ENCODE data around the gene LRRN3. TPM values are rescaled to one million over a fixed set of nuclear protein-coding genes. Genes with fewer than 3 reads are reported as not detected.
A peak's percentile ranks its signal among the peaks of the same experiment; 100 is the strongest.

Gene LRRN3
- total and polyA plus RNA-seq, 2 donors (not counting 1 experiment from before 2014, with no cell fraction given) = 1.8 to 3.9 TPM

- Histone ChIP-seq H3K36me3 (ENCODE audit: control insufficient read depth, insufficient read depth, low read length) (no peaks in the 10 kb centered on the region), H3K4me1 (ENCODE audit: control insufficient read depth, extremely low read depth, insufficient read depth, low read length) (no peaks in the 10 kb centered on the region)
Observed at GRCh38 chr7:111049971-111050680, 40.8 kb upstream of the LRRN3 start.

DNA sequence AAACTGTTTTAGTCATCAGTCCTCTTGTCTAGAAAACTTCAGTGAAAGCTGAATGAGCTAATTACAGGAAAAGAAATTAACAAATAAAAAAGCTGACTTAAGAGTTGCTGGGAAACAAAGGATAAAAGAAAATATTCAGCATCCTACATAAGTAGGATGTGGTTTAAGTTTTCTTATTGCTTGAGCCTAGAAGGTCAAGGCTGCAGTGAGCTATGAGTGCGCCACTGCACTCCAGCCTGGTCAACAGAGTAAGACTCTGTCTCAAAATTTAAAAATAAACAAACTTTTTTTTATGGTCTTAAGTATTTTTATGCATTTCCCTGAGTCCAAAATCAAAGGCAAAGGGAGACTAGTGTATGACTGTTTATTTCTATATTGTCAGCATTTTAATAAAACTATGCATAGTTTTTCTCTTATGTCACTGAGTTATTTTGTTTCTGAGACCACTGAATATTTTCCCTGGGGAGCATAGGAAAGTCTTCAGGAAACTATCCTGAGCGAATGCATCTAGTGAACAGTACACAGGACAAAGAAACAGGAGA, 40.0 kb upstream of the LRRN3 start:
- no peaks in the 10 kb centered on the region for H3K9me3 ChIP-seq (ENCODE audit: control insufficient read depth, insufficient read depth, low read depth, low read length)
- no peak for TF ChIP-seq EZH2 (IDR thresholded peaks at IDR 0.05; ENCODE audit: low read length, missing control alignments)
- TF ChIP-seq, protein P1, sequence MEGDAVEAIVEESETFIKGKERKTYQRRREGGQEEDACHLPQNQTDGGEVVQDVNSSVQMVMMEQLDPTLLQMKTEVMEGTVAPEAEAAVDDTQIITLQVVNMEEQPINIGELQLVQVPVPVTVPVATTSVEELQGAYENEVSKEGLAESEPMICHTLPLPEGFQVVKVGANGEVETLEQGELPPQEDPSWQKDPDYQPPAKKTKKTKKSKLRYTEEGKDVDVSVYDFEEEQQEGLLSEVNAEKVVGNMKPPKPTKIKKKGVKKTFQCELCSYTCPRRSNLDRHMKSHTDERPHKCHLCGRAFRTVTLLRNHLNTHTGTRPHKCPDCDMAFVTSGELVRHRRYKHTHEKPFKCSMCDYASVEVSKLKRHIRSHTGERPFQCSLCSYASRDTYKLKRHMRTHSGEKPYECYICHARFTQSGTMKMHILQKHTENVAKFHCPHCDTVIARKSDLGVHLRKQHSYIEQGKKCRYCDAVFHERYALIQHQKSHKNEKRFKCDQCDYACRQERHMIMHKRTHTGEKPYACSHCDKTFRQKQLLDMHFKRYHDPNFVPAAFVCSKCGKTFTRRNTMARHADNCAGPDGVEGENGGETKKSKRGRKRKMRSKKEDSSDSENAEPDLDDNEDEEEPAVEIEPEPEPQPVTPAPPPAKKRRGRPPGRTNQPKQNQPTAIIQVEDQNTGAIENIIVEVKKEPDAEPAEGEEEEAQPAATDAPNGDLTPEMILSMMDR (conservative IDR thresholded peaks at IDR 0.05 in 1 of 2, IDR thresholded peaks at IDR 0.05 in 1 of 2; ENCODE audit: low read depth in 1 of 2, low read length in 2 of 2) = no peak

More at GRCh38 chr7:111049971-111050680, 40.8 kb upstream of the LRRN3 start:
- Histone ChIP-seq H3K9me3 (ENCODE audit: control insufficient read depth, insufficient read depth, low read depth, low read length) (no peaks in the 10 kb centered on the region), H3K9ac (ENCODE audit: insufficient read depth, low read length) (no peak overlapping the region), H2AFZ (ENCODE audit: low read length) (no peak overlapping the region), H3K4me3 (replicated peaks in 1 of 4; ENCODE audit: control extremely low read depth in 1 of 4, insufficient read depth in 1 of 4, low read depth in 3 of 4, low read length in 4 of 4) (no peak overlapping the region), H3K4me2 (ENCODE audit: extremely low read depth, insufficient read depth, low read length) (no peak overlapping the region), H4K20me1 (ENCODE audit: control insufficient read depth, extremely low read depth, insufficient read depth, low read length) (no peaks in the 10 kb centered on the region), H3K27me3 (ENCODE audit: control insufficient read depth, insufficient read depth, low read length) (no peaks in the 10 kb centered on the region), H3K27ac (ENCODE audit: insufficient read depth, low read length) (no peak overlapping the region), H3K79me2 (ENCODE audit: control insufficient read depth, insufficient read depth, low read length) (no peaks in the 10 kb centered on the region)
- DNase-seq (ENCODE audit: low read depth in 2 of 2) = no peak
- TF ChIP-seq, protein P1 (conservative IDR thresholded peaks at IDR 0.05 in 1 of 2, IDR thresholded peaks at IDR 0.05 in 1 of 2; ENCODE audit: low read depth in 1 of 2, low read length in 2 of 2) = no peak
- no peak for TF ChIP-seq EZH2 (IDR thresholded peaks at IDR 0.05; ENCODE audit: low read length, missing control alignments)

GRCh38 chr7:111051832-111052231, 39.1 kb upstream of the LRRN3 start:
- Histone ChIP-seq H4K20me1 (ENCODE audit: control insufficient read depth, extremely low read depth, insufficient read depth, low read length) (no peaks in the 10 kb centered on the region), H3K9ac (ENCODE audit: insufficient read depth, low read length) (no peak overlapping the region), H3K4me1 (ENCODE audit: control insufficient read depth, extremely low read depth, insufficient read depth, low read length) (no peaks in the 10 kb centered on the region), H3K9me3 (ENCODE audit: control insufficient read depth, insufficient read depth, low read depth, low read length) (no peaks in the 10 kb centered on the region), H3K4me2 (ENCODE audit: extremely low read depth, insufficient read depth, low read length) (no peak overlapping the region), H2AFZ (ENCODE audit: low read length) (no peak overlapping the region), H3K79me2 (ENCODE audit: control insufficient read depth, insufficient read depth, low read length) (no peaks in the 10 kb centered on the region), H3K36me3 (ENCODE audit: control insufficient read depth, insufficient read depth, low read length) (no peaks in the 10 kb centered on the region), H3K4me3 (replicated peaks in 1 of 4; ENCODE audit: control extremely low read depth in 1 of 4, insufficient read depth in 1 of 4, low read depth in 3 of 4, low read length in 4 of 4) (no peak overlapping the region), H3K27me3 (ENCODE audit: control insufficient read depth, insufficient read depth, low read length) (no peaks in the 10 kb centered on the region), H3K27ac (ENCODE audit: insufficient read depth, low read length) (no peak overlapping the region)
- no peak for DNase-seq (ENCODE audit: low read depth in 2 of 2)
- TF ChIP-seq EZH2 (IDR thresholded peaks at IDR 0.05; ENCODE audit: low read length, missing control alignments) = no peak
- TF ChIP-seq, protein P1 (conservative IDR thresholded peaks at IDR 0.05 in 1 of 2, IDR thresholded peaks at IDR 0.05 in 1 of 2; ENCODE audit: low read depth in 1 of 2, low read length in 2 of 2) = no peak

More for the DNA sequence above, 40.0 kb upstream of the LRRN3 start:
- Histone ChIP-seq H3K27ac (ENCODE audit: insufficient read depth, low read length) (no peak overlapping the region), H3K79me2 (ENCODE audit: control insufficient read depth, insufficient read depth, low read length) (no peaks in the 10 kb centered on the region), H3K27me3 (ENCODE audit: control insufficient read depth, insufficient read depth, low read length) (no peaks in the 10 kb centered on the region), H2AFZ (ENCODE audit: low read length) (no peak overlapping the region), H3K36me3 (ENCODE audit: control insufficient read depth, insufficient read depth, low read length) (no peaks in the 10 kb centered on the region), H3K4me3 (replicated peaks in 1 of 4; ENCODE audit: control extremely low read depth in 1 of 4, insufficient read depth in 1 of 4, low read depth in 3 of 4, low read length in 4 of 4) (no peak overlapping the region), H3K4me1 (ENCODE audit: control insufficient read depth, extremely low read depth, insufficient read depth, low read length) (no peaks in the 10 kb centered on the region), H3K4me2 (ENCODE audit: extremely low read depth, insufficient read depth, low read length) (no peak overlapping the region), H3K9ac (ENCODE audit: insufficient read depth, low read length) (no peak overlapping the region), H4K20me1 (ENCODE audit: control insufficient read depth, extremely low read depth, insufficient read depth, low read length) (no peaks in the 10 kb centered on the region)
- peak in 1 of 2 donors; percentile 17 for DNase-seq (ENCODE audit: low read depth in 2 of 2)

All from fibroblast of lung (primary cell).